GM12891 (cell line): ENCODE results near the gene ASB6.

ENCODE experiments used
- POLR2A ChIP-seq: IDR thresholded peaks from 2 replicates; pipeline ENCODE4 v1.6.1; 2011; ENCODE audit warnings: low read depth, low read length, control low read depth
- POLR2AphosphoS5 ChIP-seq: IDR thresholded peaks from 2 replicates; pipeline ENCODE4 v1.6.1; 2011; ENCODE audit warnings: low read depth, low read length, control low read depth
- POU2F2 ChIP-seq: IDR thresholded peaks from 2 replicates; pipeline ENCODE4 v1.6.1; 2011; ENCODE audit warnings: low read depth, mild to moderate bottlenecking, control low read depth, low read length, moderate library complexity
- TAF1 ChIP-seq: IDR thresholded peaks from 2 replicates; pipeline ENCODE4 v1.6.1; 2011; ENCODE audit warnings: low read depth, low read length, control low read depth

DNA sequence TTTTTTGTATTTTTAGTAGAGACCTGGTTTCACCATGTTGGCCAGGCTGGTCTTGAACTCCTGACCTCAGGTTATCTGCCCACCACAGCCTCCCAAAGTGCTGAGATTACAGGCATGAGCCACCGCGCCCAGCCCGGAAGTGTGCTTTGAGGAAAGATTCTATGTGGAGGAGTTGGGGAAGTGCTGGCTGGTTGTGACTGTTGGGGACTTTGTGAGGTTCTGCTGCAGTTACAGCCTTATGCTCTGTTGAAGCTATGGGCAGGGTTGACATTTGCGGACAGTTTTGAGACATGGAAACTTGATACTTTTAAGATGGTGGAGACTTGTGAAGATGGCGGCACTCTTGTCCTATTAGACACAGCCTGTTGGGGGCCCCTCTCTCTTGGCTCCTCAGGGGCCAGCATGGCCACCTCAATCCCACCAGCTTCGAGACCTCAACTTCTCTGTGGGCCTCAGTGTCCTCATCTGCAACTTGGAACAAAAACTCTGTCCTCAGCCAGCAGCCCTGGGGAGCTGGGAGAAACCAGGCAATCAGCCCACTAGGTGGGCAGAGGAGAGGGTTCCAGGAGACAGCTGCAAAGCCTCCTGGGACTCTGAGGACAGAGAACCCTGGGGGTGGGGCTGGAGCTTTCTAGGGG is 45.9 kb downstream of the ASB6 start:
- TF ChIP-seq POLR2A (no peak), POLR2AphosphoS5 (no peak), TAF1 (no peak), POU2F2 (no peak)
